Astrocyte of the spinal cord (primary cell): ENCODE data around the gene CTSA.

Experiments used
- DNase-seq: peaks from one replicate; pipeline ENCODE4 v3.0.0; 2011; ENCODE audit warnings: low read depth, low spot score
- H3K4me3 ChIP-seq: 2 replicates; pipeline ENCODE4 v1.5.1; 2011; ENCODE audit warnings: low read depth, mild to moderate bottlenecking, low read length, moderate library complexity
- CTCF ChIP-seq: IDR thresholded peaks from 2 replicates; pipeline ENCODE4 v1.5.1; 2012; ENCODE audit warnings: low read depth, mild to moderate bottlenecking, low read length, inconsistent platforms
- in situ Hi-C: cut with HindIII; loops from 2 replicates; pipeline ENCODE4 v1.10.0; 2017; ENCODE audit warnings: low sequenced_read_pairs

CTSA gene

GRCh38 chr20:45888681-45889080 lies 2.5 kb upstream of the CTSA start:
- no peak overlapping the region for H3K4me3 ChIP-seq
- in situ Hi-C loops, result no loop called here
- no peak for DNase-seq
- no peak for TF ChIP-seq CTCF

- peak overlapping the region; percentile 80 for H3K4me3 ChIP-seq
- in situ Hi-C loops, result no loop called here
- peak; percentile 84 for DNase-seq
- TF ChIP-seq CTCF, result peak; percentile 87
Measured at GRCh38 chr20:45890077-45890984, 804 bp upstream of the CTSA start.

DNA sequence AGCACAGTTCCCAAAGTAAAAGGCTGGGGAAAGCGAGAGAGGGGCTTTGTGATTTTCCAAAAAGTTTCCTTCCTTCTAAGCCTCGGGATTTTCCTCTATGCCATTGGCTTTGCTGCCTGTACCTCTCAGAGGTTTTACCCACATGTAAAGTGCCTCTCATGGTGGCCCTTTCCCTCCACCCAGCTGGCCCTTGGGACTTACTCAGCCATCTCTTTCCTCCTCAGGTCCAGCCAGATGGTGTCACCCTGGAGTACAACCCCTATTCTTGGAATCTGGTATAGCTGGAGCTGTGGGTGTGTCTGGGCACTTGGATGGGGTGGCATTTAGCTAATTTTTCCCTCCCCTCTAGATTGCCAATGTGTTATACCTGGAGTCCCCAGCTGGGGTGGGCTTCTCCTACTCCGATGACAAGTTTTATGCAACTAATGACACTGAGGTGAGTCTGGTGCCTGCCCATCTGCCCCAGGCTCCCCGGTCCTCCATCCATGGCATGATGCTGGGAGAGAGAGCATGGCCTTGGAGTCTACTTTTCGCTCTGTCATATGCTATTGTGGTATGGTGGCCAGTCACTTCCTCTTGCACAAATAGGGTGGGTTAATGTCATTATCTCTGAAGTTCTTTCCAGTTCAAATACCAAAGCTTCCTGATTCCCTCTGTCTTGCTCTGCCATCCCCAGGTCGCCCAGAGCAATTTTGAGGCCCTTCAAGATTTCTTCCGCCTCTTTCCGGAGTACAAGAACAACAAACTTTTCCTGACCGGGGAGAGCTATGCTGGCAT lies 1.1 kb downstream of the CTSA start:
- in situ Hi-C loops, result no loop called here
- H3K4me3 ChIP-seq, result peak overlapping the region; percentile 80
- TF ChIP-seq CTCF, result peak; percentile 33
- no peak for DNase-seq

- no peak for TF ChIP-seq CTCF
- no peak overlapping the region for H3K4me3 ChIP-seq
- in situ Hi-C loops, result no loop called here
- DNase-seq, result no peak
Measured at GRCh38 chr20:45892828-45893500, 1.8 kb downstream of the CTSA start.

DNA sequence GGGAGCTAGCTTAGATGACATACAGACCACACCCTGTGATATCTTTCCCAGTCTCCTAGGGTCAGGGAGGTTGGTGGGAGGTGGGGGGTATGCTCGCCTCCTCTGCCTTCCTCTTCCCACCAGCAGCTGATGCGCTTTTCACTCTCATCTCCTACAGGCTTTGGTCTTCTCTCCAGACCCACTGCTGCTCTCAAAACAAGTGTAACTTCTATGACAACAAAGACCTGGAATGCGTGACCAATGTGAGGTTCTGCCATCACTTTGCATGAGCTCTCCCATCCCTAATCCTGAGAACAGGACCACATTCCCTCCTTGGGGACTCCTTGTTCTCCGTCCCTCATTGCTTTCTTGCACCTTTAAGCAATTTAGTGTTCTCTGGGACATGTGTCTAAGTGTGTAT lies 2.7 kb downstream of the CTSA start:
- DNase-seq, result peak; percentile 28
- no peak for TF ChIP-seq CTCF
- no peak overlapping the region for H3K4me3 ChIP-seq
- in situ Hi-C loops, result no loop called here

DNA sequence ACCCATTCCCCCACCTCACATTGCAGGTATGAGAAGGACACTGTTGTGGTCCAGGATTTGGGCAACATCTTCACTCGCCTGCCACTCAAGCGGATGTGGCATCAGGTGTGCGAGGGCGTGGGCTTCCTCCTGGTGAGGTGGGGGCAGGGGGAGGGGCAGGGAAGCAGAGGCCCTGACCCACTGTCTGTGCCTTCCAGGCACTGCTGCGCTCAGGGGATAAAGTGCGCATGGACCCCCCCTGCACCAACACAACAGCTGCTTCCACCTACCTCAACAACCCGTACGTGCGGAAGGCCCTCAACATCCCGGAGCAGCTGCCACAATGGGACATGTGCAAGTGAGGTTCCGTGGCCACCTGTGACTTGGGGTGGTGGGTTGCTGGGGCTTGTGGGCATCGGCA lies 3.7 kb downstream of the CTSA start:
- TF ChIP-seq CTCF, result no peak
- in situ Hi-C loops, result no loop called here
- DNase-seq, result no peak
- H3K4me3 ChIP-seq, result no peak overlapping the region
